Parathyroid adenoma (tissue), 2 donors: ENCODE data around the gene LRRC8B.
"Not testable (repeated sequence)": the region's sequence is repeated elsewhere in the genome, so short reads cannot be mapped to it uniquely, and the experiment has no call there.

ENCODE experiments used
- H2AFZ ChIP-seq: fragments of 300-600 bp; sonication (generic); one replicate; pipeline ENCODE4 v1.7.0; 2017; ENCODE audit warnings: antibody characterized with exemption, mild to moderate bottlenecking
- H3K27ac ChIP-seq: fragments of 300-600 bp; sonication (generic); one replicate; pipeline ENCODE4 v1.7.0; 2017
- H3K27me3 ChIP-seq: fragments of 300-600 bp; sonication (generic); one replicate; pipeline ENCODE4 v1.7.0; 2017; ENCODE audit warnings: low read length; ENCODE audit not compliant: control insufficient read depth, insufficient read depth
- H3K36me3 ChIP-seq: fragments of 300-600 bp; sonication (generic); one replicate; pipeline ENCODE4 v1.7.0; 2017; ENCODE audit warnings: low read length; ENCODE audit not compliant: control insufficient read depth, insufficient read depth
- H3K4me1 ChIP-seq: fragments of 300-600 bp; sonication (generic); one replicate; pipeline ENCODE4 v1.7.0; 2017; ENCODE audit warnings: control low read depth
- H3K4me2 ChIP-seq: fragments of 300-600 bp; sonication (generic); one replicate; pipeline ENCODE4 v1.7.0; 2017; ENCODE audit warnings: low read length
- H3K4me3 ChIP-seq: fragments of 300-600 bp; sonication (generic); one replicate; pipeline ENCODE4 v1.7.0; 2017; ENCODE audit warnings: low read depth, low read length
- H3K79me2 ChIP-seq: fragments of 300-600 bp; sonication (generic); one replicate; pipeline ENCODE4 v1.7.0; 2017; ENCODE audit warnings: control low read depth
- H3K9ac ChIP-seq: fragments of 300-600 bp; sonication (generic); one replicate; pipeline ENCODE4 v1.7.0; 2017; ENCODE audit warnings: mild to moderate bottlenecking
- H3K9me3 ChIP-seq: fragments of 300-600 bp; sonication (generic); one replicate; pipeline ENCODE4 v1.7.0; 2017; ENCODE audit warnings: low read length; ENCODE audit not compliant: control insufficient read depth
- CTCF ChIP-seq: fragments of 300-600 bp; sonication (generic); IDR thresholded peaks from one replicate; pipeline ENCODE4 v1.7.0; 2017; ENCODE audit warnings: antibody characterized with exemption, mild to moderate bottlenecking
- donor health status: primary hyperparathyroidism.

LRRC8B gene

GRCh38 chr1:89490389-89490788 lies 34.2 kb upstream of the LRRC8B start:
- TF ChIP-seq CTCF, result no peak
- Histone ChIP-seq H3K9me3 (no peaks in the 10 kb centered on the region), H3K4me1 (no peaks in the 10 kb centered on the region), H3K9ac (no peak overlapping the region), H3K4me2 (no peak overlapping the region), H3K36me3 (no peaks in the 10 kb centered on the region), H3K79me2 (no peaks in the 10 kb centered on the region), H2AFZ (no peak overlapping the region), H3K27ac (no peak overlapping the region), H3K4me3 (no peak overlapping the region), H3K27me3 (no peaks in the 10 kb centered on the region)

GRCh38 chr1:89499320-89499719 lies 25.3 kb upstream of the LRRC8B start:
- Histone ChIP-seq H3K79me2 (no peaks in the 10 kb centered on the region), H3K9ac (no peak overlapping the region), H3K36me3 (no peaks in the 10 kb centered on the region), H3K27ac (no peak overlapping the region), H3K4me1 (no peaks in the 10 kb centered on the region), H2AFZ (no peak overlapping the region), H3K4me3 (no peak overlapping the region), H3K4me2 (no peak overlapping the region), H3K9me3 (no peaks in the 10 kb centered on the region), H3K27me3 (no peaks in the 10 kb centered on the region)
- TF ChIP-seq CTCF, result no peak

GRCh38 chr1:89502042-89502441 lies 22.6 kb upstream of the LRRC8B start:
- H3K27ac ChIP-seq, result no peak overlapping the region
- H3K27me3 ChIP-seq, result no peaks in the 10 kb centered on the region
- H3K4me3 ChIP-seq, result no peak overlapping the region
- no peaks in the 10 kb centered on the region for H3K9me3 ChIP-seq
- no peak for TF ChIP-seq CTCF
- no peak overlapping the region for H3K9ac ChIP-seq
- H3K4me2 ChIP-seq, result no peak overlapping the region
- H3K79me2 ChIP-seq, result no peaks in the 10 kb centered on the region
- H3K4me1 ChIP-seq, result no peaks in the 10 kb centered on the region
- no peaks in the 10 kb centered on the region for H3K36me3 ChIP-seq
- no peak overlapping the region for H2AFZ ChIP-seq

GRCh38 chr1:89502895-89503294 lies 21.7 kb upstream of the LRRC8B start:
- Histone ChIP-seq H3K9ac (no peak overlapping the region), H3K4me2 (no peak overlapping the region), H3K4me1 (no peaks in the 10 kb centered on the region), H3K4me3 (no peak overlapping the region), H3K36me3 (no peaks in the 10 kb centered on the region), H3K27me3 (no peaks in the 10 kb centered on the region), H2AFZ (no peak overlapping the region), H3K9me3 (no peaks in the 10 kb centered on the region), H3K79me2 (no peaks in the 10 kb centered on the region), H3K27ac (no peak overlapping the region)
- TF ChIP-seq CTCF, result no peak

- H3K79me2 ChIP-seq, result no peaks in the 10 kb centered on the region
Measured at GRCh38 chr1:89503690-89504089, 20.9 kb upstream of the LRRC8B start.

GRCh38 chr1:89510061-89510460 lies 14.6 kb upstream of the LRRC8B start:
- not testable (repeated sequence) for H2AFZ ChIP-seq, H3K27ac ChIP-seq, H3K4me3 ChIP-seq, H3K9me3 ChIP-seq, H3K36me3 ChIP-seq, H3K79me2 ChIP-seq, H3K9ac ChIP-seq, H3K27me3 ChIP-seq, H3K4me1 ChIP-seq, H3K4me2 ChIP-seq

More at GRCh38 chr1:89503690-89504089, 20.9 kb upstream of the LRRC8B start:
- no peak overlapping the region for H3K4me2 ChIP-seq
- no peaks in the 10 kb centered on the region for H3K36me3 ChIP-seq
- no peak for TF ChIP-seq CTCF
- no peak overlapping the region for H3K9ac ChIP-seq
- no peak overlapping the region for H3K4me3 ChIP-seq
- H3K27me3 ChIP-seq, result no peaks in the 10 kb centered on the region
- H3K9me3 ChIP-seq, result no peaks in the 10 kb centered on the region
- H2AFZ ChIP-seq, result no peak overlapping the region
- no peak overlapping the region for H3K27ac ChIP-seq
- no peaks in the 10 kb centered on the region for H3K4me1 ChIP-seq
